HuH-7 (cell line): ENCODE measurements around the gene DNAJC16.
A peak's percentile ranks its signal among the peaks of the same experiment; 100 is the strongest.
"Not testable (repeated sequence)": the region's sequence is repeated elsewhere in the genome, so short reads cannot be mapped to it uniquely, and the experiment has no call there.

Source experiments
- DNase-seq: peaks from one replicate; pipeline ENCODE4 v3.0.0; 2011; ENCODE audit warnings: low spot score

DNAJC16 gene

DNA sequence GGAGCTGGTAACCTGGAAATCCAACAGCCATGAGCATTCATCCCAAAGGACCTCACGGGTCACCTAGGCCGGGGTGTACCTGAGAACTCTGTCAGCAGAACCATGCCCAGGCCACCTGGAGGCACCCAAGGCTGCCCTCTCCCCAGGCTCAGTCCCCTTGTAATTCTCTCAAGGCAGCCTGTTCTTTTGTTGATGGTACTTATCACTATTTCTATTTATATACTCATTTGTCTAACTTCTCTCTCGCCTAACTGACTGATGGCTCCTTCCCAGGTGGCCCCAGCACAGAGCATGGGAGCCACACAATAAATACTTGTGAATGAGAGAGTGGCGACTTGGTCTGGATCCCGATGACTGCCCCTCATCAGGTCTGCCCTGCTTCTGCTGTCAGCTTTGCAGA lies 19.4 kb upstream of the DNAJC16 start:
- DNase-seq = no peak

DNA sequence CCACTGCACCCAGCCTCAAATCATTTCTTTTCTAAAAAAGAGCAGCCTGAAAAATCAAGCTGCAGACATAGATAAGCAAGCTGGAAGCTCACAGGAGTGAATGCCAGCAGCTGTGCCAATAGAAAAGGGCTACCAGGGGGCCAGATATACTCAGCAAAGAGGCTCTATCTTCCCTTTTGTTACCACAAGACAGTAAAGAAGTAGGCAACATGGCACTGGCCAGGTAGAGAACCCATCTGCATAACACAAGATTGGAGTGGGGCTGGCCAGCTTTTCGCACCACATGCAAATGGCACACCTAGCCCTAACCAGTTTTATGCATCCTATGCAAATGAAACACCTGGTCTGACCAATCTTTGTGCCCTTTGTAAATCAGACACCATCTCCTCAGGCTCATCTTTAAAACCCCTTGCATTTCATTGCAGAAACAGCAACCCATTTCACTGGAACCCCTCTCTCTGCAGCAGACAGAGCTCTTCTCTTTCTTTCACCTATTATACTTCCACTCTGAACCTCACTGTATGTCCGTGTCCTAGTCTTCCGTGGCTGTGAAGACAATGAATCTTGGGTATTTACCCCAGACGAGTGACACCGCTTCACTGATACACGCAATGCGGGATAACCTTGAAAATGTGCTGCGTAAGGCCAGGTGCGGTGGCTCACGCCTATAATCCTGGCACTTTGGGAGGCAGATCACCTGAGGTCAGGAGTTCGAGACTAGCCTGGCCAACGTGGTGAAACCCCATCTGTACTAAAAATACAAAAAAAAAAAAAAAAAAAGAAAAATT lies 17.8 kb upstream of the DNAJC16 start:
- no peak for DNase-seq

DNA sequence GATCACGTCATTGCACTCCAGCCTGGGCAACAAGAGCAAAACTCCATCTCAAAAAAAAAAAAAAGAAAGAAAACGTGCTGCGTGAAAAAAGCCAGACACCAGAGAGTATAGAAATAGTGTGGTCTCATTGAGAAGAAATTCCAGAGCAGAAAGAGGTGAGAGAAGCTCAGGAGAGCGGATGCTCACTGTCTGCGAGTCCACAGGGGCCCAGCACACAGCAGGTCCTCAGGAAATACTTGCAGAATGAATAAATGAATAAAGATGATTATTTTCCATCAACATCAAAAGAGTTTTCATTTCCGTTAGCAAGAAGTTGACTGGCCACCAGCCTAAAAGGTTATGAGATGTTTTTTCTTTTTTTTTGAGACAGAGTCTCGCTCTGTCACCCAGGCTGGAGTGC lies 17.1 kb upstream of the DNAJC16 start:
- DNase-seq = no peak

DNA sequence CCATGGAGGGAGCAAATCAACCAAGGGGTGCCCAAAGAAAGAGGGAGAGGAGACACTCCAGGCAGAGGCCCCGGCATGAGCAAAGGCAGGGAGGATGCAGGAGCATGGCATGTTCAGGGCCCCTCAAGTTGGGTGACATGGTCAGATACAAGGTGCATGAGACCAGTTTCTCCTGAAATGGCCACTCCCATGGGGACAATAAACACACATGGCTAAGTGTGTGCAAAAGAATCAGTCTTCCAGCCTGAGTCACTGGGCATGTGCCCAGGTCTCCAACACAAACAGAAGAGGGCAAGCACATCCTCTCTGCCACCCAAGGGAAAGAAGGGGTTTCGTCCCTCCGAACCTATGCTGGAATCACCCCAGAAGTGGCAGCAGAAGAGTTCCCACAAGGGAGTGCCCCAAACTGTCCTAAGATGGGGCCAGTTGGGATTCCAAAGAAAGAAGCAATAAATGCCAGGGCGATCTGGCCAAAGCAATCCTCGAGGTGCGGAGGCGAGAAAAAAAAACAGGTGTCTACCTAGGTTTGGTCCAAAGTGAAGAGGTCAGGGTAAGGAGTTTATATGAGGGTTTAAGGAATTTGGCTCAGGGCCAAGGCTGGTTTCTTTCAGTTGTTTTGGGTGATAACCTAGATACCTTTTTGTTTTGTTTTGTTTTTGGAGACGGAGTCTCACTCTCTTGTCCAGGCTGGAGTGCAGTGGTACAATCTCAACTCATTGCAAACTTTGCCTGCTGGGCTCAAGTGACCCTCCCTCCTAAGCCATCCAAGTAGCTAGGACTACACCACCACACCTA lies 15.8 kb upstream of the DNAJC16 start:
- no peak for DNase-seq

DNA sequence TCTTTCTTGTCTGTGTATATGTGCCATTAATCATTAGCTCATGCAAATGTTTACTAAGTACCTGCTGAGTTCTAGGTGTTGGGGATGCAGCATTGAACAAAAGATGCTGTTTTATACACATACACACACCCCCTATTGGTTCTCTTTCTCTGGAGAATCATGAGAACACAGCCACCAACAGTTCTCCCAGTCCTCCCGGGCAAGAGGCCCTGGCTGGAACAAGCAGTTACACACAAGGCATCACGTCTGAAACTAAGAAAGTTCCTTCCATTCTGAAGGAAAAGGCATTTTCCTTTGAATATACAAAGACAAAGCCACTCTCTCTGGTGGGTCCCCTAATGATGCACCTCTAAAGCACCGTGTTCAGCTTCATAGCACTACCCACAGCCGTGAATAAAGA lies 13.5 kb upstream of the DNAJC16 start:
- no peak for DNase-seq

DNA sequence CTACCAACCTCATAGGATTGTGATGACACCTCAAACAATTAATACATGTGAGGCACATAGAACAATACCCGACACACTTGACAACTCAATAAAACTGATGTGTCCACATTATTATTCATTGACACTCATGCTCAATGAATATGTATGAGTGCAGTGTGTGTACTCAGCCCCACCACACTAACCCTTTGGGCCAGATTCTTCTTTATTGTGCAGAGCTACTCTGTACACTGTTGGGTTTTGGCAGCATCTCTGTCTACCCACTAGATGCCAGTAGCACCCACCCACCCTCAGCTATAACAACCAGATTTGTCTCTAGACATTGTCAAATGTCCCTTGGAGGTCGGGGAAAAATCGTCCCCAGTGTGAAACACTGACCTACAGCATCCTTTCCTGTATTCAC lies 12.7 kb upstream of the DNAJC16 start:
- DNase-seq = no peak

DNA sequence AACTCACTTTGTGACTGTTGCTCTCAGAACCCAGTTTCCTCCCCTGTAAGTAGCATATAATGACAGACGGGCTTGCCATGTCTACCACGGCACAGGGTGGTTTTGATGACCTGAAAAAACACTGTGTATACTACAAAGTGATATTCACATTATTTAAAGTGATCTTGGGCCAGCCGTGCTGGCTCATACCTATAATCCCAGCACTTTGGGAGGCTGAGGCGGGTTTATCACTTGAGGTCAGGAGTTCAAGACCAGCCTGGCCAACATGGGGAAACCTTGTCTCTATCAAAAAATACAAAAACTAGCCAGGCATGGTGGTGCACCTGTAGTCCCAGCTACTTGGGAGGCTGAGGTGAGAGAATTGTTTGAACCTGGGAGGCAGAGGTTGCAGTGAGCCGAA lies 12.1 kb upstream of the DNAJC16 start:
- DNase-seq = not testable (repeated sequence)

DNA sequence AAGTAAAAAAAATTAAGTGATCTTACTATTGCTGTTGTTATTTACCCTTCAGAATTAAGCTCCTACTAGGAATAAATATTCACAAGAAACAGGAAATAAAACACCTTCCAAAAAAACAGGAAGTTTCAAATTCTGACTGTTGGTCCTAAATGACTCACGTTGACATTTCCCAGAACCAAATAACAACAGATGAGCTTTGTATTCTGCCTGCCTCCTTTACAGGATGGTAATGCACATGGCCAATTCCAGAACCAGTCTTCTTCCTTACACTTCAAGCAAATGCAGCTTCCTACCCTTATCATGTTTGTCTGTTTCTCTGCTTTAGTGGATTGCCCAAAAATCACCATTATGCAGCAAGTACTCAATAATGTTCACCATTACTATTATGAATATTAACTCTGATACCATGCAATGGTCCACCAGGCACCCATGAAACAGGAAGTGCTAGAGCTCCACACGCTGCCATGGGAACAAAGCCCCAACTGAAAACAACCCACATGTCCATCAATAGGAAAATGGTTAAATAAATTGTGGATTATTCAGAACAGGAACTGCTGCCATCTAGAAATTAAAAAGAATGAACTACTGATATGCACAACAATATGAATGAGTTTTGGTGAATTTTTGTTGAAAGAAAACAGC lies 11.5 kb upstream of the DNAJC16 start:
- no peak for DNase-seq

DNA sequence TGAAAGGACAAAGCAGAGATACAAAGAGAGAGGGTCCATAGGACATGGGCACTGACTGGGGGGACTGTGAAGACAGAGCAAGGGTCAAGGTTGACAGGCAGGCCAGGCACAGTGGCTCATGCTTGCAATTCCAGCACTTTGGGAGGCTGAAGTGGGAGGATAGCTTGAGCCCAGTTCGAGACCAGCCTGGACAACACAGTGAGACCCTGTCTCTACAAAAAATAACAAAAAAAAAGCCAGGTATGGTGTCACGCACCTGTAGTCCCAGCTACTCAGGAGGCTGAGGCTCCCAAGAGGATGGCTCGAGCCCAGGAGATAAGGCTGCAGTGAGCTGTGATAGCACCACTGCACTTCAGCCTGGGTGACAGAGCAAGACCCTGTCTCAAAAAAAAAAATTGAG lies 7.0 kb upstream of the DNAJC16 start:
- DNase-seq = no peak

DNA sequence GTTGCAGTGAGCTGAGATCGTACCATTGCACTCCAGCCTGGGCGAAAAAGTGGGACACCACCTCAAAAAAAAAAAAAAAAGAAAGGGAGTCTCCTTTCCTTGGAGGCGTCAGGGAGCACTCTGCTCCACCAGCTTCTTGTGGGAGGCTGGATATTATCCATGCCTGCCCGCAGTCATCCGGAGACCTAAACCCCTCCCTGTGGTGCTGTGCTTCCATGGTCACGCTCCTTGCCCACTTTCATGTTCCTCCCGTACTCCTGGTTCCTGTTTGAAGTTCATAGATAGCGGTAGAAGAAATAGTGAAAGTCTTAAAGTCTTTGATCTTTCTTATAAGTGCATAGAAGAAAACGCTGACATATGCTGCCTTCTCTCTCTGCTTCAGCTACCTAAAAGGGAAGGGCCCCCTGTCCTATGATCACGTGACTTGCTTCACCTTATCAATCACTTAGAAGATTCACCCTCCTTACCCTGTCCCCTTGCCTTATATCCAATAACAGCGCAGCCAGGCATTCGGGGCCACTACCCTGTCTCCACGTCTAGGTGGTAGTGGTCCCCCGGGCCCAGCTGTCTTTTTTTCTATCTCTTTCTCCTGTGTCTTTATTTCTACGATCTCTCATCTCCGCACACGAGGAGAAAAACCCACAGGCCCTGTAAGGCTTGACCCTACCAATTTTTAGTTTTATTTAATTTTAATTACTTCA lies 5.3 kb upstream of the DNAJC16 start:
- DNase-seq = not testable (repeated sequence)

DNA sequence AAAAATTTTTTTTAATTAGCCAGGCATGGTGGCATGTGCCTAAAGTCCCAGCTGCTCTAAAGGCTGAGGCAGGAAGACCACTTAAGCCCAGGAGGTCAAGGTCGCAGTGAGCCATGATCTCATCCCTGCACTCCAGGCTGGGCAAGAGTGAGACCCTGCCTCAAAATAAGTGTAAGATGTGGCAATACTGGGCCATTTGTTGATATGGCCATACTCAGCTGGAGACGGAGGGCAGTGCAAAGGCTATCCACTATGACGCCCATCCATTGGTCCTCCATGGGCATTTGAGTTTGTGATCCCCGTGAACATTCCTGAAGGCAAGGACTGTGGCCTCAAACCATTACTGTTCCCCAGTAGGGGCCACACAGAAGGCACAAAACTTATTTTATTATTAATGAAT lies 4.1 kb upstream of the DNAJC16 start:
- no peak for DNase-seq

DNA sequence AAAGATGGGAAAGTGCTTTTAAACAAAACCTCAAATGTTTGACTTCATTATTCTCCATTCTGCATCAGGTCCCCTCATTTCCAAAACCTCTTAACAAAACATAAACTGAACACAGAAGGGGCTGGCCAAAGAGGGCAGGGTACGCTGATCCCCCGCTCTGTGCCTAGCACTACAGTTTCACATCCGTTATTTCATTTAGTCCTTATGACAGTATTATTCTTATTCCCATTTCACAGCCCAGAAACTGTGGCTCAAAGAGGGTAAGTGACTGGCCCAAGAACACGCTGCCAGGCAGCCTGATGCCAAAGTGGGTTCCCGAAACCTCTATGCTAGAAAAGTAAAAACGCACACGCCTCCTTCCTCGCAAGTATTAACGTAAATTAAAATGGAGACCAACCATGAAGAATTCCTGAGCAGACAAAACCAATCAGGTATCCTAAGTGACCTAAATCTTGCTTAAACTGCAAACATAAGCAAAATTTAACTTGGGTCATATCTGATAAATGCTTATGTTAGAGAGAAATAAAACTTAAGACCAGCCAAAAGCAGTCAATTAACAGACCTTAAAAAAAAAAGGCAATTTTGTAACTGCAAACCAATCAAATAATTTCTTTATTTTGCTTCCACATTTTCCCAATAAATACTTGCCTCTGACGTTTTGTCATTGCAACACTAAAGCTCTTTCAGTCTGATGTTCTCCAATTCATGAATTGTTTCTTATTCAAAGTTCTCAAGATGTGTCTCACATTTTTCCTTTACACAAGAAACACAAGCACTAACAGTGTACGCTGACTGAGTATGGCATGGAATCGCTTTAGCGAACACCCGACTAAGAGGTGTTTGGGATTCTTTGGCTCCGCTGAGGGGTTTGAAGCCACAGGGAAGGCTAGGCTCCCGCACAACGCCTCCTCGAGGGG lies 3.3 kb upstream of the DNAJC16 start:
- DNase-seq = no peak

DNA sequence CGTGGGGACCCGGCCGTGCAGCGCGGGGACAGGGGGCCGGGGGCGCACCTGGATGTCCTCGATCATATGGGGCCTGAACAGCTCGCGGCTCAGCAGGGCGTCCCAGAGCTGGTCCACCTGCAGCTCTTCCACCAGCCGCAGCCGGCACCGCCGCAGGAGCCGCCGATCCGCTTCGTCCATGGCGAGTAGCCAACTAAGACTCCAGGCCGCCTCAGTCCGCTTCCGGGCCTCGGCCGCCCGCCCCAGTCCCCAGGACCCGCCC lies 2.7 kb upstream of the DNAJC16 start, which contains the start of gene CASP9:
Gene CASP9, minus strand, starts transcription at position 195 of the 262 bp plus-strand sequence. Its CDS starts 15 bp downstream, at position 180.
- no peak for DNase-seq

DNA sequence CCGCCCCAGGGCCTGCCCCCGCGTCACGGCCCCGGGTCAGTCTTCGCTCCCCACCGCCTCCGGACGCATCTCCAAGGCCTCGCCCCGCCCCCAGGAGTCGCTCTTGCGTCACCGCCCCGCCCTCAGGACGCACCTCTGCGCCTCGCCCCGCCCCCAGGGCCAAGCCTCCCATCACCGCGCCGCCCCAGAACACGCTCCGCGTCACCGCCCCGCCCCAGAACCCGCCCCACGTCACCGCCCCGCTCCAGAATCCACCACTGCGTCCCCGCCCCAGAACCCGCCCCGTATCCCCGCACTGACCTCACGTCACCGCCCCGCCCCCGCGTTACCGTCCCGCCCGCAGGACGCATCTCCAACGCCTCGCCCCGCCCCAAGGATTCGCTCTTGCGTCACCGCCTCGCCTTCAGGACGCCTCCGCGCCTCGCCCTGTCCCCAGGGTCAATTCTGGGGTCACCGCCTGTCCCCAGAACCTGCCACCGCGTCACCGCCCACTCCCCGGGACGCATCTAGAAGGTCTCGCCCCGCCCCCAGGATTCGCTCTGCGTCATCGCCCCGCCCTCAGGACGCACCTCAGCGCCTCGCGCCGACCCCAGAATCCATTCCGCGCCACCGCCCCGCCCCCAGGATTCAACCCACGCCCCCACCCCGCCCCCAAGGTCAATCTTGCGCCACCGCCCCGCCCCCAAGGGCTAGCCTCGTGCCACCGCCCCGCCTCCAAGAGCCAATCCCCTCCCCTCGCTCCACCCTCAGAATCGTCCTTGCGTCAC lies 2.2 kb upstream of the DNAJC16 start:
- DNase-seq = peak; percentile 91

DNA sequence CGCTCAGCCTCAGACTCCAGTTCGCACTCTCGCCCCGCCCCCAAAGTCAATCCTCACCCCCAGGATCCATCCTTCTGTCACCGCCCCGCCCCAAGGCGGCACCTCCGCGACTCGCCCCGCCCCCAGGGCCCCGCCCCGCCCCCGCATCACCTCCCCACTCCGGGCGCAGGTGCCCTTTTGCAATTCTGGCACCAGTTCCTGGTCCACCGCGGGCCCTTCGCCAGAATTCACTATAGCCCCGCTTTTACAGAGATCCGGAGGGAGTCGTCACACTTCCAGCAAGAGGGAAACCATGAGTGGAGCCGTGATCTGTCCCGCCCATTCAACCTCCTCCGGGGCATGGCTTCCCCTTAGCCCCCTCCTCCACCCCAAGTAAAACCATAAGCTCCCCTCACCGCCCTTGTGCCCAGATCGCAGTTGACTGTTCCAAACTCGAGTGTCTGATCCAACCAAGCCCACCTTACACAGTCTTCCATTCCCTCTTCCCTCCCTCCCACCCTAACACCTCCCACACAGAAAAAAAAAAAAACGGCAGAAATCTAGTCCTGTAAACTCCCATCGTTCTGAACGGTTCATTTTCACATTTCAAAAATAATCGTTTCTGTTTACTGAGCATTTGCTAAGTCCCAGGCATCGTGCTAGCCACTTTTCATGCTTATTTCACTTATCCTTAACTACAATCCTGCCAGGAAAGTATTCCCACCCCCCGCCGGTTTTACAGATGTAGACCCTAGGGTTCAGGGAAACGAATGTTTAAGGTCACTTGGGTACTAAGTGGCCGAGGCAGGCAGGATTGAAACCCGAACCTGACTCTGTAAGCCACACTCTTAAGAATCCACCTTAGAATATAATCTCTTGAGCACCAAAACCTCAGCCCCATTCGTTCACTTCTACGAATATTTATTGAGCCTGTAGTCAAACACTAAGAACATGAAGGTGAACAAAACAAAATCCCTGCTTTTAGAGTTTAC lies 1.3 kb upstream of the DNAJC16 start:
- DNase-seq = peak; percentile 92

DNA sequence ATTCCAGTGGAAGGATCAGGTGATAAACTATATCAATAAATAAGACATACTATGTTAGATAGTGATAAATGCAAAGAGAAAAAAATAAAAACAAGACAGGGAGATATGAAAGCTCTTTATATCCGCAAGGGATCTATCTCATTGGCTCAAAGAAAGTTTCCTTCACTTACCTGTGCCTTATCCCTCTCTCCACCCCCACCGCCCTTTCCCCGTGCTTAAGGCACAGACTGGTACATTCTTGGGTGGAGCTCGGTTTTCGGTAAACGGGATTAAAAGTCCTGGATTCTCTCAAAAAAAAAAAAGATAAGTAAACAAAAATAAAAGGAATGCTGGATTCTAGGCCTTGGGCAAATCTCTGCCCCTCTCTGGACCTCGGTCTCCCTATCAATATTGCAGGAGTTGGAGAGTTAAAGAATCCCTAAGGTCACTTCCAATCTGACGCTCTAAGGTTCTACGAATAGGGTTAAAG lies 593 bp upstream of the DNAJC16 start:
- no peak for DNase-seq

DNA sequence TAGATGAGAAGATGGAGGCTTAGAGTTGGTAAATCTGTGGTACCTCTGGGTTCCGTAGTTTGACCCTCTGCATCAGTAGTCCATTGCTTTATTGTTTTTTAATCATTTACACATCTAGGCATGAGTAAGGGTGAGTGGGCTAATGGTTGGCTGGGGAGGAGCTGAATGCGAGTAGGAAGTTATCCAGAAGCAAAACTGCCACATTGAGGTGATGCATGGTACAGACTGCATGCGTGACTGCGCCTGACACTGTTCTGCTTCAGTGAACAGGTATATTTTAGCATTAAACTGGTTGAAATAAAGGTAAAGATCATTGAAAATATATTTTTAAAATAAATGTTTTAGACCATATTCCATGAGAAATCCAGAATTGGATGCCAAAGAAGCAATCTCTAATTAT lies 4.4 kb downstream of the DNAJC16 start:
- no peak for DNase-seq

DNA sequence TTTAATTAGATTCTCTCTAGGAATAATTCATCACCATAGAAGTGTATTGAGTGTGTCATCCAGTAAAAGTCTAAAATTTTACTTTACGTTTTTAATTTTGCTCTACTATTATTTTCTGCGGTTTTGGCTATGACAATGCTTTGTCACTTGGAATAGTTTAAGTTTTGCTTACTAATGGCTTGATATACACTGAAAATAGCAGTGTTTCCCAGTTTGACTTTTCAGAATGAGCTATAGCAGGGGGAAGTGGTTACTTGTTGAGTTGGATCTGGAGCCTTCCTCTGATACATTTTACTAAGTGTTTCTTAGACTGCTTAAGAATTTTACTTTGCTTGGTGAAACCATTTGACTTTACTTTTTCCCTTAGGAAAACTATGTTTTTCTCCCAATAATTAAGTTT lies 5.0 kb downstream of the DNAJC16 start:
- no peak for DNase-seq

DNA sequence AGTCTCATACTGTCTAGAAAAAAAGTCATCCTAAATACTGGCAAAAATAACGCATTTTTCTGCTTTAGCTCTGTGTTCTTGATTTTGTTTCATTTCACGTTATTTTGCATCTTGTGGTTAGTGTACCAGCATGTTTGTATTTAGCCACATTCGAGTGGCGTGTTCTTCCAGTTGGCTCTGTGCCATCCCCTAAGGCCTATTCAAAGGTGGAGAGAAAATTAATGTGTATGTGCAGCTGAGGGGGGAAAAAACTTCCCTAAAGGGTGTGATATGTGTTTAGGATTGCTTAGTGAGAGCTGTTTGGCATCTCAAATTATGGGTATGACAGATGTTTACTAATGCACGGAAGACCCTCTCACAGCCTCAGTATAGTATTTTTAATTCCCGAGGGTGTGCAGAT lies 12.1 kb downstream of the DNAJC16 start:
- no peak for DNase-seq
